Panc1 (cell line): ENCODE measurements around the gene UBTF. TPM values are rescaled to one million over a fixed set of nuclear protein-coding genes. Genes with fewer than 3 reads are reported as not detected.

Experiments used
- ATAC-seq: fragments of 200-7000 bp; cut with Tn5 transposase; 2 replicates; pipeline ENCODE4 v1.9.1; 2020; ENCODE audit warnings: mild to moderate bottlenecking, moderate library complexity
- BruUV-seq: library from RNA; stranded (reverse); fragments of 400-500 nt; replicated peaks from 2 replicates; lab custom pipeline; 2021; lab: Mats Ljungman, UMichigan
- CTCF ChIA-PET: fragments of 300-600 bp; sonication (Branson Sonifier 250); formaldehyde crosslinking; loops from one replicate; lab custom pipeline; 2022; ENCODE audit warnings: antibody characterized with exemption; lab: Charles Lee
- POLR2A ChIA-PET: fragments of 300-600 bp; sonication (Branson Sonifier 250); formaldehyde crosslinking; loops from one replicate; lab custom pipeline; 2022; ENCODE audit warnings: antibody characterized with exemption; lab: Charles Lee
- DNase-seq: peaks from one replicate; pipeline ENCODE4 v3.0.0-alpha.2; 2010; ENCODE audit warnings: low read depth, low spot score
- H3K27ac ChIP-seq: 2 replicates; pipeline ENCODE4 v1.5.1; 2011; ENCODE audit warnings: mild to moderate bottlenecking, low read length, inconsistent platforms
- H3K27me3 ChIP-seq: fragments of 200-500 bp; sonication (Bioruptor generic); 2 replicates; pipeline ENCODE4 v1.6.0; 2014; ENCODE audit warnings: low read length, inconsistent platforms; ENCODE audit not compliant: control insufficient read depth, insufficient read depth
- H3K36me3 ChIP-seq: fragments of 200-500 bp; sonication (Bioruptor generic); 2 replicates; pipeline ENCODE4 v1.5.1; 2014; ENCODE audit warnings: inconsistent platforms, mild to moderate bottlenecking, low read length, moderate library complexity; ENCODE audit not compliant: control insufficient read depth, insufficient read depth
- H3K4me1 ChIP-seq: 2 replicates; pipeline ENCODE4 v1.5.1; 2011; ENCODE audit warnings: inconsistent platforms, mild to moderate bottlenecking, low read length, moderate library complexity; ENCODE audit not compliant: control insufficient read depth, insufficient read depth
- H3K4me3 ChIP-seq, 2 experiments: 2 replicates each; pipeline ENCODE4 v1.5.1; 2011 to 2012; ENCODE audit warnings: low read depth in 2 of 2, low read length in 2 of 2, mild to moderate bottlenecking in 2 of 2, inconsistent platforms in 1 of 2, moderate library complexity in 1 of 2
- H3K9me3 ChIP-seq: fragments of 200-500 bp; sonication (Bioruptor generic); 2 replicates; pipeline ENCODE4 v1.5.1; 2014; ENCODE audit warnings: low read depth, mild to moderate bottlenecking, inconsistent platforms, low read length, moderate library complexity; ENCODE audit not compliant: control insufficient read depth, insufficient read depth
- CTCF ChIP-seq: fragments of 450-650 bp; IDR thresholded peaks from 2 replicates; pipeline ENCODE4 v1.5.1; 2017; ENCODE audit warnings: mild to moderate bottlenecking
- POLR2AphosphoS5 ChIP-seq: IDR thresholded peaks from 2 replicates; pipeline ENCODE4 v1.6.1; 2012; ENCODE audit warnings: mild to moderate bottlenecking, low read depth, low read length, moderate library complexity
- REST ChIP-seq, 2 experiments: IDR thresholded peaks; 2 replicates each; pipeline ENCODE4 v1.6.1; 2011 to 2012; ENCODE audit warnings: low read depth in 2 of 2, control low read depth in 1 of 2, low read length in 1 of 2, mild to moderate bottlenecking in 1 of 2, moderate library complexity in 1 of 2; ENCODE audit not compliant: insufficient read depth in 1 of 2
- SIN3A ChIP-seq: IDR thresholded peaks from 2 replicates; pipeline ENCODE4 v1.6.1; 2012; ENCODE audit warnings: low read depth, mild to moderate bottlenecking, low read length, moderate library complexity, borderline replicate concordance; ENCODE audit not compliant: insufficient read depth
- TCF7L2 ChIP-seq: IDR thresholded peaks from 2 replicates; pipeline ENCODE4 v1.6.1; 2011; ENCODE audit warnings: mild to moderate bottlenecking, low read depth, low read length, inconsistent platforms
- in situ Hi-C: cut with HindIII; loops from 2 replicates; pipeline ENCODE4 v1.10.0; 2016; ENCODE audit warnings: low sequenced_read_pairs, low pct_unique_long_range_greater_than_20kb
- intact Hi-C: fragments of 100-400 bp; cut with micrococcal nuclease; formaldehyde crosslinking; loops from one replicate; pipeline ENCODE4 v1.10.0; 2022; ENCODE audit not compliant: unreplicated experiment
- total RNA-seq: library from RNA; stranded (reverse); gene quantifications from one replicate; pipeline ENCODE4 v1.2.1, GENCODE V29; 2021; ENCODE audit not compliant: unreplicated experiment

The UBTF gene
- total RNA-seq, 1 experiment from 2014 or later, result 116 TPM

- ChIA-PET POLR2A (no interaction called here), CTCF (no interaction called here)
- no peaks in the 10 kb centered on the region for H3K9me3 ChIP-seq
- no peaks in the 10 kb centered on the region for H3K27me3 ChIP-seq
- in situ Hi-C loops, result no loop called here
- no peaks in the 10 kb centered on the region for H3K36me3 ChIP-seq
- no TSS peak for BruUV-seq
- no peak for ATAC-seq
- TF ChIP-seq SIN3A, result no peak
- no peak for TF ChIP-seq TCF7L2
- TF ChIP-seq POLR2AphosphoS5, result no peak
- no peak for TF ChIP-seq REST (IDR thresholded peaks at IDR 0.05; ENCODE audit: insufficient read depth in 1 of 2, low read depth in 2 of 2, low read length in 1 of 2)
- no peak for TF ChIP-seq CTCF
- no peaks in the 10 kb centered on the region for H3K4me1 ChIP-seq
- intact Hi-C loops, result no loop called here
- no peak overlapping the region for H3K4me3 ChIP-seq
- DNase-seq, result no peak
- H3K27ac ChIP-seq, result no peak overlapping the region
These were observed 30.2 kb upstream of the UBTF start for GRCh38 chr17:44249501-44250246.

GRCh38 chr17:44247876-44248736, 28.6 kb upstream of the UBTF start:
- intact Hi-C loops, result no loop called here

More at GRCh38 chr17:44247876-44248736, 28.6 kb upstream of the UBTF start:
- TF ChIP-seq REST (IDR thresholded peaks at IDR 0.05; ENCODE audit: insufficient read depth in 1 of 2, low read depth in 2 of 2, low read length in 1 of 2) (no peak), SIN3A (no peak), TCF7L2 (no peak)
- no peak overlapping the region for H3K4me3 ChIP-seq
- H3K9me3 ChIP-seq, result no peaks in the 10 kb centered on the region
- H3K36me3 ChIP-seq, result no peaks in the 10 kb centered on the region
- POLR2A ChIA-PET, result no interaction called here
- DNase-seq (no peak), ATAC-seq (no peak)
- no peaks in the 10 kb centered on the region for H3K27me3 ChIP-seq
- in situ Hi-C loops, result no loop called here
- H3K27ac ChIP-seq, result no peak overlapping the region
- BruUV-seq, result no TSS peak
- CTCF ChIA-PET, result no interaction called here
- no peaks in the 10 kb centered on the region for H3K4me1 ChIP-seq
